SU-DHL-6 (cell line): ENCODE measurements around the gene DCAF8.

ENCODE experiments used
- H2AFZ ChIP-seq: fragments of 200-600 bp; sonication (generic); 2 replicates; pipeline ENCODE4 v1.6.1; 2014; ENCODE audit warnings: low read depth, mild to moderate bottlenecking, moderate library complexity, mixed read lengths, antibody characterized with exemption, low read length; ENCODE audit not compliant: severe bottlenecking
- H3F3A ChIP-seq: fragments of 200-600 bp; shearing (Covaris generic); 2 replicates; pipeline ENCODE4 v1.6.0; 2016; ENCODE audit warnings: antibody characterized with exemption, mild to moderate bottlenecking; ENCODE audit not compliant: insufficient read depth
- H3K27ac ChIP-seq: fragments of 200-600 bp; sonication (generic); 2 replicates; pipeline ENCODE4 v1.5.1; 2016; ENCODE audit warnings: low read depth, mild to moderate bottlenecking, low read length, moderate library complexity, mixed read lengths
- H3K27me3 ChIP-seq: fragments of 200-600 bp; sonication (generic), shearing (Covaris generic); 2 replicates; pipeline ENCODE4 v1.6.0; 2014; ENCODE audit warnings: mild to moderate bottlenecking, low read length
- H3K36me3 ChIP-seq: fragments of 200-600 bp; sonication (generic); 2 replicates; pipeline ENCODE4 v1.6.1; 2014; ENCODE audit warnings: mild to moderate bottlenecking, low read length, mixed read lengths
- H3K4me2 ChIP-seq: fragments of 300-600, 200-600 bp; shearing (Covaris generic), sonication (generic); 2 replicates; pipeline ENCODE4 v1.6.0; 2014; ENCODE audit warnings: low read length, low read depth, mild to moderate bottlenecking; ENCODE audit not compliant: poor library complexity, severe bottlenecking
- H3K4me3 ChIP-seq: fragments of 200-600 bp; sonication (generic); 2 replicates; pipeline ENCODE4 v1.5.1; 2014; ENCODE audit warnings: antibody characterized with exemption, low read length, mild to moderate bottlenecking, mixed read lengths; ENCODE audit not compliant: insufficient read depth, poor library complexity, severe bottlenecking
- H3K79me2 ChIP-seq: fragments of 200-600 bp; sonication (generic); 2 replicates; pipeline ENCODE4 v1.6.1; 2014; ENCODE audit warnings: mild to moderate bottlenecking, low read length, moderate library complexity; ENCODE audit not compliant: insufficient read depth
- H3K9ac ChIP-seq: fragments of 200-600 bp; sonication (generic); 2 replicates; pipeline ENCODE4 v1.7.0; 2014; ENCODE audit warnings: mild to moderate bottlenecking, low read length
- H3K9me2 ChIP-seq: fragments of 200-600 bp; sonication (generic); replicated peaks from 2 replicates; pipeline ENCODE4 v1.6.1; 2014; ENCODE audit warnings: low read length; ENCODE audit not compliant: insufficient read depth
- H3K9me3 ChIP-seq: fragments of 200-600 bp; sonication (generic); 2 replicates; pipeline ENCODE4 v1.6.1; 2014; ENCODE audit warnings: low read length, mixed read lengths; ENCODE audit not compliant: insufficient read depth
- H4K20me1 ChIP-seq: fragments of 200-600 bp; sonication (generic); 2 replicates; pipeline ENCODE4 v1.6.1; 2014; ENCODE audit warnings: low read depth, mild to moderate bottlenecking, antibody characterized with exemption, low read length, moderate library complexity, mixed read lengths
- CTCF ChIP-seq: fragments of 200-600 bp; sonication (generic); IDR thresholded peaks from one replicate; pipeline ENCODE4 v1.5.1; 2017; ENCODE audit warnings: antibody characterized with exemption, mild to moderate bottlenecking, low read length, moderate library complexity; ENCODE audit not compliant: insufficient read depth, poor library complexity, severe bottlenecking
- EZH2phosphoT487 ChIP-seq: fragments of 200-600 bp; sonication (generic), shearing (Covaris generic); conservative IDR thresholded peaks from 2 replicates; pipeline ENCODE4 v1.6.1; 2018; ENCODE audit warnings: mild to moderate bottlenecking, antibody characterized with exemption, low read length, moderate library complexity, mixed read lengths

The DCAF8 gene

GRCh38 chr1:160285506-160285905 is 23.2 kb upstream of the DCAF8 start:
- Histone ChIP-seq H3K9me2 (no peaks in the 10 kb centered on the region), H3K4me2 (peak overlapping the region; percentile 88), H3K27me3 (no peaks in the 10 kb centered on the region), H3F3A (peaks cover 8% of the 10 kb centered on the region; the same call in 1 of the 2 replicates), H3K27ac (no peak overlapping the region), H3K9ac (no peak overlapping the region), H2AFZ (peak overlapping the region; percentile 76), H3K4me3 (peak overlapping the region; percentile 88), H3K36me3 (peaks cover 10% of the 10 kb centered on the region; the same call in 1 of the 2 replicates), H3K79me2 (peaks cover 6% of the 10 kb centered on the region; the same call in 1 of the 2 replicates), H4K20me1 (no peaks in the 10 kb centered on the region), H3K9me3 (no peaks in the 10 kb centered on the region)
- TF ChIP-seq EZH2phosphoT487: no peak
- TF ChIP-seq CTCF: no peak

GRCh38 chr1:160284782-160285344 is 22.5 kb upstream of the DCAF8 start, which contains the start of gene PEX19:
TSS of gene PEX19 (minus strand) at chr1:160285133. CDS start at chr1:160285124, 9 bp downstream.
- Histone ChIP-seq H2AFZ (peak within 1 kb of the TSS; percentile 76), H3K9me2 (no peaks in the 10 kb centered on the region), H3K9ac (peak within 1 kb of the TSS; percentile 70), H3K9me3 (no peaks in the 10 kb centered on the region), H3K27ac (no peak within 1 kb of the TSS), H3K27me3 (no peaks in the 10 kb centered on the region), H4K20me1 (no peaks in the 10 kb centered on the region), H3K4me2 (peak within 1 kb of the TSS; percentile 88), H3F3A (peaks cover 8% of the 10 kb centered on the region; the same call in 1 of the 2 replicates), H3K36me3 (peaks cover 10% of the 10 kb centered on the region; the same call in 1 of the 2 replicates), H3K4me3 (peak within 1 kb of the TSS; percentile 88), H3K79me2 (peaks cover 6% of the 10 kb centered on the region; the same call in 1 of the 2 replicates)
- TF ChIP-seq CTCF: no peak
- no peak for TF ChIP-seq EZH2phosphoT487

GRCh38 chr1:160284220-160284781 is 22.0 kb upstream of the DCAF8 start:
- H3K27ac ChIP-seq: no peak overlapping the region
- H3K9me2 ChIP-seq: no peaks in the 10 kb centered on the region
- no peaks in the 10 kb centered on the region for H3K9me3 ChIP-seq
- peak overlapping the region; percentile 76 for H2AFZ ChIP-seq
- H4K20me1 ChIP-seq: no peaks in the 10 kb centered on the region
- TF ChIP-seq CTCF (no peak), EZH2phosphoT487 (no peak)
- H3K4me3 ChIP-seq: peak overlapping the region; percentile 88
- H3F3A ChIP-seq: peaks cover 8% of the 10 kb centered on the region; the same call in 1 of the 2 replicates
- peak overlapping the region; percentile 88 for H3K4me2 ChIP-seq
- H3K9ac ChIP-seq: peak overlapping the region; percentile 70
- no peaks in the 10 kb centered on the region for H3K27me3 ChIP-seq
- H3K36me3 ChIP-seq: peaks cover 13% of the 10 kb centered on the region; the same call in 1 of the 2 replicates
- peaks cover 6% of the 10 kb centered on the region; the same call in 1 of the 2 replicates for H3K79me2 ChIP-seq
